D721Med (cell line): Measurements from ENCODE around the gene CHN1.

Source experiments
- DNase-seq: peaks from one replicate; pipeline ENCODE4 v3.0.0; 2011; ENCODE audit warnings: low spot score; ENCODE audit not compliant: insufficient read length
- FAIRE-seq: peaks from 2 replicates; lab custom pipeline; 2011; peaks lifted over from hg19 to GRCh38; lab: Jason Lieb, UNC
- TF ChIP-seq, protein P1 (sequence below): IDR thresholded peaks from 2 replicates; pipeline ENCODE4 v1.5.1; 2012; ENCODE audit warnings: mild to moderate bottlenecking, control low read depth; ENCODE audit not compliant: insufficient read depth; ENCODE audit errors: missing control alignments

The CHN1 gene

DNA sequence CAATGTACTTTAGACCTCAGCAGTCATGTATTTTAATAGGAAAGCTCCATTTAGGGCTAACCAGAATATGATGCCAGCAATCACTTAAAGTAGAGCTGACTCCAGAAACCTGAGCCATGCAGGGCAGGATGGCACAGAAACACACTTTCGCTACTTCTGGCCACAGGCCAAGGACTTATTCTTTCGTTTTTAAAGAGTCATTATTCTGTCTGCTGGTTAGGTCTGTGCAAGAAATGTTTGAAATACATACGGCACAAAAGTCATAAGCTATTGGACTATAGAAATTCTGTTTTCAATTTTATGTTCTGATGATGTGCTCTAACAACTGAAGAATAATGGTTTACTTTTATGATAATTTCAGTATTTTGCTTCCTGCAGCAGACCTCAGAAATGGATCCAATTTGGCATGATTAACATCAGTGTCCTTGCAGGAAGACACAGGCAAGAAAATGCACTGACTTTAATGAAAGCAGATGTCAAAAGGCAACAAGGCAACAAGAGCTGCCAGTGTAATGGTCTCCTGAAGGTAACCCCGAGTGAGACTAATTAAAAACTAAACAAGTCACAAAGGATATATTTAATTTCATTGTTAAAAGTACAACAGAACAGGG, 126.5 kb downstream of the CHN1 start:
- DNase-seq: no peak
- FAIRE-seq: no peak
- TF ChIP-seq, protein P1, sequence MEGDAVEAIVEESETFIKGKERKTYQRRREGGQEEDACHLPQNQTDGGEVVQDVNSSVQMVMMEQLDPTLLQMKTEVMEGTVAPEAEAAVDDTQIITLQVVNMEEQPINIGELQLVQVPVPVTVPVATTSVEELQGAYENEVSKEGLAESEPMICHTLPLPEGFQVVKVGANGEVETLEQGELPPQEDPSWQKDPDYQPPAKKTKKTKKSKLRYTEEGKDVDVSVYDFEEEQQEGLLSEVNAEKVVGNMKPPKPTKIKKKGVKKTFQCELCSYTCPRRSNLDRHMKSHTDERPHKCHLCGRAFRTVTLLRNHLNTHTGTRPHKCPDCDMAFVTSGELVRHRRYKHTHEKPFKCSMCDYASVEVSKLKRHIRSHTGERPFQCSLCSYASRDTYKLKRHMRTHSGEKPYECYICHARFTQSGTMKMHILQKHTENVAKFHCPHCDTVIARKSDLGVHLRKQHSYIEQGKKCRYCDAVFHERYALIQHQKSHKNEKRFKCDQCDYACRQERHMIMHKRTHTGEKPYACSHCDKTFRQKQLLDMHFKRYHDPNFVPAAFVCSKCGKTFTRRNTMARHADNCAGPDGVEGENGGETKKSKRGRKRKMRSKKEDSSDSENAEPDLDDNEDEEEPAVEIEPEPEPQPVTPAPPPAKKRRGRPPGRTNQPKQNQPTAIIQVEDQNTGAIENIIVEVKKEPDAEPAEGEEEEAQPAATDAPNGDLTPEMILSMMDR: no peak

- DNase-seq (no peak), FAIRE-seq (no peak)
- TF ChIP-seq, protein P1: no peak
These were observed 127.4 kb downstream of the CHN1 start for GRCh38 chr2:174877751-174878150.

DNA sequence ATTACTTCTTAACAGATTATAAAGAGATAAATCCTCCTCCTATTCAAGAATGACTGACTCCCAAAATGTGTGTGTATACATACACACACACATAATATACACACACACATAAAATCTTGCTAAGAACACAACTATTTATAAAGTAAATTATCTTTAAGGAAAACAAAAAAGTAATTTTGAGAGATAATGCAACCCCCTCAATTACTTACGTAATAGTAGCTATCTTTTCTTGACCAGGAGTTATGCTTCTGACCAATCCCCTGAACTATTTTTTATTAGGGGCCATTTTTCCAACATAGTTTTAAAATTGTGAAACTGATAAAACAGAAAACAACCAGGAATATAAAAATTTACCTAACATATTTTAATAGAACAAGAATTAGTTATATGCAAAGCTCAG, 127.9 kb downstream of the CHN1 start:
- FAIRE-seq (no peak), DNase-seq (no peak)
- TF ChIP-seq, protein P1: no peak

- no peak for FAIRE-seq
- TF ChIP-seq, protein P1: no peak
- DNase-seq: no peak
These were observed 131.1 kb downstream of the CHN1 start for GRCh38 chr2:174874085-174874484.

- FAIRE-seq (no peak), DNase-seq (no peak)
- TF ChIP-seq, protein P1: no peak
These were observed 131.7 kb downstream of the CHN1 start for GRCh38 chr2:174873471-174873870.

- DNase-seq (no peak), FAIRE-seq (no peak)
- TF ChIP-seq, protein P1: no peak
These were observed 134.4 kb downstream of the CHN1 start for GRCh38 chr2:174870787-174871186.

DNA sequence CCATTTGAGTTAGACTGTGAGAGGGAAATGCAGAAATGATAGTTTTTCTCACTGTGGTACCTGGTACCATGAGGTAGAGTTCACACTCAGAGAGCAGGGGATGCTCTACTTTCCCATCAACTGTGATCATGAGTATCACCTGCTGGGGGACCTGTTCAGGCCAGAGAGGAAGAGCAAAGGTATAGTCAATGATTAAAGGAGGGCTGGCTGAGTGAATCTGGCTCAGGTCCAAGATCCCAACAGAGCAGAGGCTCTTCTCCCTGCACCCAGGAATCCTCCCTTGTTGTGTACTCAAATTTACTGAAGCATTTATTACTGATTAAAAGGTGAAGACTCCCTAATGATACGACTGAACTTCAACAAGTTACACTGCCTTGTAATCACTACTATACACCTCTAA, 136.3 kb downstream of the CHN1 start:
- no peak for DNase-seq
- no peak for FAIRE-seq
- TF ChIP-seq, protein P1: no peak
